ENCODE results near the gene ARMH4.

DNA sequence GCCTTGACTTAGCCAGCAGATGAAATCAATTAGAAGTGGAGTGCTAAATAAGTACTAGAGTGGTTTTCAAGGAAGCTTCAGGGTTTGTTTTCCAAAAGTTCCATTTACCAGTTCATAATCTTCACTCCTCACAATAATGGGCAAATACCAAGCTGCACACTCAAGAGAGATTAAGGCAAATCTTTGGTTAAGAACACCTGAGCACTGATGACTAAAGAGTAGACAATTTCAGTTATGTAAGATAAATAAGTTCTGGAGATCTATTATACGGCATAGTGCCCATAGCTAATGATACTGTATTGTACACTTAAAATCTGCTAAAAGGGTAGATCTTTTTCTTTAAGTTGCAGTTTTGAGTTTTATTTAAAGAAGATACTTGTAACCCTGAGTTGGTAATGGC is 125.0 kb downstream of the ARMH4 start:
- TF ChIP-seq POLR2AphosphoS5 (IDR thresholded peaks at IDR 0.05; ENCODE audit: low read depth, low read length) (no peak), PAX5 (IDR thresholded peaks at IDR 0.05; ENCODE audit: insufficient read depth, low read length, severe bottlenecking) (no peak), POLR2A (IDR thresholded peaks at IDR 0.05; ENCODE audit: low read depth, low read length) (no peak)
